Pons (tissue), 1 donor: Measurements from ENCODE around the gene TOP3B.

Source experiments
- DNase-seq: peaks from one replicate; pipeline ENCODE4 v3.0.0-alpha.2; 2016; ENCODE audit warnings: low spot score

Gene TOP3B, protein sequence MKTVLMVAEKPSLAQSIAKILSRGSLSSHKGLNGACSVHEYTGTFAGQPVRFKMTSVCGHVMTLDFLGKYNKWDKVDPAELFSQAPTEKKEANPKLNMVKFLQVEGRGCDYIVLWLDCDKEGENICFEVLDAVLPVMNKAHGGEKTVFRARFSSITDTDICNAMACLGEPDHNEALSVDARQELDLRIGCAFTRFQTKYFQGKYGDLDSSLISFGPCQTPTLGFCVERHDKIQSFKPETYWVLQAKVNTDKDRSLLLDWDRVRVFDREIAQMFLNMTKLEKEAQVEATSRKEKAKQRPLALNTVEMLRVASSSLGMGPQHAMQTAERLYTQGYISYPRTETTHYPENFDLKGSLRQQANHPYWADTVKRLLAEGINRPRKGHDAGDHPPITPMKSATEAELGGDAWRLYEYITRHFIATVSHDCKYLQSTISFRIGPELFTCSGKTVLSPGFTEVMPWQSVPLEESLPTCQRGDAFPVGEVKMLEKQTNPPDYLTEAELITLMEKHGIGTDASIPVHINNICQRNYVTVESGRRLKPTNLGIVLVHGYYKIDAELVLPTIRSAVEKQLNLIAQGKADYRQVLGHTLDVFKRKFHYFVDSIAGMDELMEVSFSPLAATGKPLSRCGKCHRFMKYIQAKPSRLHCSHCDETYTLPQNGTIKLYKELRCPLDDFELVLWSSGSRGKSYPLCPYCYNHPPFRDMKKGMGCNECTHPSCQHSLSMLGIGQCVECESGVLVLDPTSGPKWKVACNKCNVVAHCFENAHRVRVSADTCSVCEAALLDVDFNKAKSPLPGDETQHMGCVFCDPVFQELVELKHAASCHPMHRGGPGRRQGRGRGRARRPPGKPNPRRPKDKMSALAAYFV

DNA sequence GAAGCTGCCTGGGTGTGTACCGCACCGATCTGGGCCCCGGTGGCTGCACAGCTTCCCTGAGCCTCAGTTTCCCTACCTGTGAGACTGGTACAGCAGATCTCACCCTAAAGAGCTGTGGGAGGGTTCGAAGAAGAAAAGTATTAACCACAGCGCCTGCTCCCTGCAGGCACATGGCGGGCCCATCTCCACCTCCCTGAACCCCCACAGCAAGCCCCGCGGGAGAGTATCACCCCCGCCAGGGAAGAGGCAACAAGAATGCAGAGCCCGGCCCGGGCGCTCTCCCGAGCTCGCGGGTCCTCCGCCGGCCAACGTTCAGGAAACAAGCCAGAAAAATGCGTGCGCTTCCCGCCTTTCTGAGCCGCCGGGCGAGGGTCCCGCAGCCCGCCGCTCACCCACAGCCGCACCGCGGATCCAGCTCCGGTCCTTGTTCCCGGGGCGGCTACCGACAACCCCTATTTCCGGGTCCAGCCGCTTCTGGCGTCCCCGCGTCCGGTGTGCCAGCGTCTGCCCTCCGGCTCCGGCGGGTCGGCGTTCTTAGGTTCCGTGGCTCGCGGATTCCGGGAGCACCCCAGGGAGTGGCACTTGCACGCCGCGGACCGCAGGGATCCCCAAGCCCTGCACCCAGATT lies at the start of gene TOP3B:
TSS of gene TOP3B (minus strand) at position 450 of the 628 bp plus-strand sequence. CDS start 7,078 bp downstream, outside the sequence.
- peak; percentile 52 for DNase-seq

- DNase-seq = no peak
These were observed 48.8 kb upstream of the TOP3B start for GRCh38 chr22:22031183-22031945.

GRCh38 chr22:22030493-22031182 lies 48.1 kb upstream of the TOP3B start:
- DNase-seq = no peak

DNA sequence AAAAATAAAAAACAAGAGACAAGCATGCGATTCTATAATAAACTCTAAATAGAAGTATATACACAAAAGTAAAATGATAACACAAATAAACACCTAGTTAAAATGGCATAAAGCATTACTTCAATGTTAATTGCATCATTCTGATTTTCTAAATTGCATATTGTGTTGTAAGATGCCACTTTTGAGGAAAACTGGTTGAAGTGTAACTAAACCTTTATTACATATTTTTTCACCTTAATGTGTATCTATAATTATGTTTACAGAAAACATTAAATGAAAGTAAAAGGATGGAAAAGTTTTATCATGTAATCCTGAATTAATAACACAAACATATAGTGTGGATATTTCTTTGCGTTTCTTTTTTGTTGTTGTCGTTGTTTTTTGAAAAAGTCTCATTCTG lies 45.4 kb upstream of the TOP3B start:
- no peak for DNase-seq

GRCh38 chr22:22026157-22026831 lies 43.7 kb upstream of the TOP3B start:
- no peak for DNase-seq

- DNase-seq = no peak
These were observed 43.0 kb upstream of the TOP3B start for GRCh38 chr22:22025320-22026156.

DNA sequence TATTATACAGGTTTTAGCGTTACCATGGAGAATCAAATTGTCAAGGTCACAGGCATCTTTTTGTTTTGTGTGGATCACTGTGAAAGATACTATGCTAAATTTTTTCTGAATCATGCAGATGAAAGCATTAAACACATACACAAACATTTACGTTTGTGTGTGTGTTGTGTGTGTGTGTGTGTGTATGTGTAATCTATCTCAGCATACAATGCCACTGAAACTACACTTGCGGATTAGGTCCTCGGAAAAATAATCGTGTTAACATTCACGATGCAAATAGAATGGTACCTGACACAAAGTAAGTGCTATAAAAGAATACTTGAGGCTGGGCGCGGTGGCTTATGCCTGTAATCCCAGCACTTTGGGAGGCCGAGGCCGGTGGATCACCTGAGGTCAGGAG lies 41.9 kb upstream of the TOP3B start:
- DNase-seq = no peak

DNA sequence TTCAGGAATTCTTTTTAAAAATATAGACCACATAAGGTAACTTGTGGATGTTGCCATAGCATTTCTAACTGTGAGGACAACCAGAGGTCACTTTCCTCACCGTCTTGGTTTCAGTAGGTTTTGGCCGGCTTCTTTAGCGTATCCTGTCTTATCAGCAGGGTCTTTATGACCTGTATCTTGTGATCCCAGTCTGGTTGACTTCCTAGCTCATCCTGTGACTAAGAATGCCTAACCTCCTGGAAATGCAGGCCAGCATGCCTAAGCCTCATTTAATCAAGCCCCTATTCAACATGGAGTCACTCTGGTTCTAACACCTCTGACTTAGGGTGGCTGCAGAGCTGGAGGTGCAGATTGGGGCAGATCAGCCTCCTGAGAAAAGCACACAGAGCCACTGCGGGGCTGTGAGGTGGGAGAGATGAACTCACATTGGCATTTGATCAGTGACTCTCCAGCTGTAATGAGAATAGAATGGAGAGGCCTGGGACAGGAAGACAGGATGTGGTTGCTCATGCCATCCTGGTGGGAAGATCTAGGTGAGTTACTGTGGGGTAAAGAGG lies 41.1 kb upstream of the TOP3B start:
- no peak for DNase-seq

- DNase-seq = no peak
These were observed 40.5 kb upstream of the TOP3B start for GRCh38 chr22:22022947-22023534.

DNA sequence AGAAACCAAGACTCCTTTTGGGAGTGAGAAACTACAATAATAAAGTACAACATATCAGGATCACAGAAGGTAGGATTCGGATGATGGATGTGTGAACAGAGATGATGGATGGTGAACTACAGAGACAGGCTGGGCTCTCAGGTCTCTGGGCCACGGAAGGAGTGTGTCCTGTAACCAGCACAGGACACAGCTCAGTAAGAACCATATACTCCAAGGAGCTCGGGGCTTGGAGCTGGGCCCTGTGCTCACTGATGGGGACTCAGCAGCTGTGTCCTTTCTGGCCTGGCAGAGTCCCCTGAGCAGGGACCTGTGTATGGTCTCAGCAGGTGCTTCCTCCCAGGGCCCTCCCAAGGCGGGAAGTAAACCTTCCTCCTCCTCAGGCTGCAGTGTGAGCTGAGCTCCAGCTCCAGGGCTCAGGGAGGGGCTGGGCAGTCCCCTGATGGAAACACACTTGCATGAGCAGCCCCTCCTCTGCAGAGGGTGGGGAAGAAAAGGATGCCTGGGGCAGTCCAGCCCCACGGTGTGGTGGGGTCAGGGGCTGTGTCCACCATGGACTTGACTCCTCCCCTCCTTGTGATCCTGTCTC lies 39.8 kb upstream of the TOP3B start:
- no peak for DNase-seq

DNA sequence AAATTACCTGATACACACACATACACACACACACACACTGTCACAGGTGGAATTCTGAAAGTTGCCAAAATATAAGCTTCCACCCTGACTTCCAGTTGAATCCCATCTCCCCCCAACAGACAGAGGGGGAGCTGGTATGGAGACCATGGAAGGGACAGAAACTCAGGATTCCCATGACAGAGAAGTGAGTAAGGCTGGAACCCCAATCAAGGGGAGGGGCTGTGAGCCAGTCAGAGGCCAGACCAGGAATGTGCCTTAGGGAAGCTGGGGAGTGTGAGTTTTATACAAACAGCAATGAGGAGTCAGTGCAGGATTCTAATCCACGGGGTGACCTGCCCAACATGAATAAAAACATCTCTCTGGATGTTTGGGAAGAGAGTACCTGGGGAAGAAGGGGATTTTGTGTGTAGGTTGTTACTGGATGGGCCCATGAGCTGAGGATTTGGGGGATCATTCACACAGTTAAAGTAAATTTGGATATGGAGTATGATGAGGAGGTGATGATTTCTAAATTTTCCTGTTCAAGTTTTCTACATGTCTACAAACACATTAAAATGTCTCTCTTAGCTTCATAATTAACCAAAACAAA lies 38.7 kb upstream of the TOP3B start:
- DNase-seq = no peak

- no peak for DNase-seq
These were observed 37.9 kb upstream of the TOP3B start for GRCh38 chr22:22020425-22020852.

DNA sequence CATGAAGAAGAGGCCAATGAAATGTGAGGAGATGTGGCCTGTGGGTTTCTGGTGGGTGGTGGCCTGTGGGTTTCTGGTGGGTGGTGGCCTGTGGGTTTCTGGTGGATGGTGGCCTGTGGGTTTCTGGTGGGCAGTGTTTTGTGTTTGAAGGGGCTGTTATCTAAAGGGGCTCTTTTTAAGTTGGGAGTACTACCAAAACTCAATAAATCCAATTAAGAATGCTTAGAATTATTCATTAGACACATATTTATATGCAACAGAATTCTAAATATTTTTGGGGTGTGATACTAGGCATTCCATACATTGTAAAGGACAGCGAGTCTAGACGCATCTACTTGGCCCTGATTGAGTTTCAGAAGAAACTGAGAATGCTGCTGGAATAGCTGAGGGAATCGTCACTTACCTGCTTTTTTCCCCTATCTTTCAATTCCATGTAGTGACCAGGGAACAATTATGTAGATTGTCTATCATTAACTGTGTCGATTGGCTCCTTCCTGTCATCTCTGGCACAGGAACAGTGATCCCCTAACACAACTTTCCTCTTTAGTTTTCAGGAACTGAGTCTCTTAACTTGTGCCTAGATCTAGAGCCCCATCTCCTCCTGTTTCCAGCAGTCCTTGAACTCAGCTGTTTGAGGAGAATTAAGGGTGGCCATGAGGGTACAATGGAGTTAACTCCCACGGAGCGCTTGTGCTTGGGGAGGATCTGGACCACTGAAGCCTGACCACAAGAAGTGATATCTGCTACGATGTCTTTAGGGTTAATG lies 37.3 kb upstream of the TOP3B start:
- DNase-seq = no peak

GRCh38 chr22:22018825-22019658 lies 36.5 kb upstream of the TOP3B start:
- DNase-seq = no peak

DNA sequence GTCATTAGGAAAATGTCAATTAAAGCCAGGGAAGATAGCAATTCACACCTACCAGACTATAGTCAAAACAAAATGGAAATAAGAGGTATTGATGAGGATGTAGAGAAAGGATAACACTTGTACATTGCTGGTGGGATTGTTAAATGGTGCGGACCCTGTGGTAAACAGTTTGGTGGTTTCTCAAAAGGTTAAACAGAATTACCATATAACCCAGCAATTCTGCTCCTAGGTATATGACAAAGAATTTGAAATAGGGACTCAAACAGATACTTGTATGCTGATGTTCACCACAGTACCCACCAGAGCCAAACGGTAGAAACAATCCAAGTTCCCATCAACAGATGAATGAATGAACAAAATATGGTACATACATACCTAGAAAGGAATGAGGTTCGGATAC lies 33.0 kb upstream of the TOP3B start:
- DNase-seq = no peak

GRCh38 chr22:22014285-22014659 lies 31.7 kb upstream of the TOP3B start:
- no peak for DNase-seq
